Astrocyte (in vitro differentiated cells and primary cell): ENCODE results near the gene SLC8A2. TPM values are rescaled to one million over a fixed set of nuclear protein-coding genes. Genes with fewer than 3 reads are reported as not detected.
"Not testable (repeated sequence)": the region's sequence is repeated elsewhere in the genome, so short reads cannot be mapped to it uniquely, and the experiment has no call there.

ENCODE experiments used
- DNase-seq: peaks from one replicate; pipeline ENCODE4 v3.0.0-alpha.2; 2010; ENCODE audit warnings: low read depth
- FAIRE-seq: peaks from 2 replicates; lab custom pipeline; 2011; peaks lifted over from hg19 to GRCh38; lab: Jason Lieb, UNC
- H2AFZ ChIP-seq: 2 replicates; pipeline ENCODE4 v1.6.0; 2012; ENCODE audit warnings: low read depth, low read length, inconsistent platforms
- H3K27ac ChIP-seq: 2 replicates; pipeline ENCODE4 v1.5.1; 2011; ENCODE audit warnings: low read depth, low read length, inconsistent platforms
- H3K27me3 ChIP-seq: 2 replicates; pipeline ENCODE4 v1.6.0; 2011; ENCODE audit warnings: low read length, inconsistent platforms; ENCODE audit not compliant: insufficient read depth
- H3K36me3 ChIP-seq: 2 replicates; pipeline ENCODE4 v1.5.1; 2011; ENCODE audit warnings: low read length, inconsistent platforms; ENCODE audit not compliant: insufficient read depth
- H3K4me1 ChIP-seq: 2 replicates; pipeline ENCODE4 v1.5.1; 2011; ENCODE audit warnings: low read length, inconsistent platforms; ENCODE audit not compliant: insufficient read depth
- H3K4me2 ChIP-seq: 2 replicates; pipeline ENCODE4 v1.6.0; 2012; ENCODE audit warnings: low read length, inconsistent platforms
- H3K4me3 ChIP-seq: 2 replicates; pipeline ENCODE4 v1.5.1; 2011; ENCODE audit warnings: low read depth, mild to moderate bottlenecking, low read length, inconsistent platforms; ENCODE audit not compliant: insufficient read depth
- H3K79me2 ChIP-seq: 2 replicates; pipeline ENCODE4 v1.6.0; 2012; ENCODE audit warnings: mild to moderate bottlenecking, low read length, inconsistent platforms; ENCODE audit not compliant: insufficient read depth
- H3K9ac ChIP-seq: 2 replicates; pipeline ENCODE4 v1.6.0; 2012; ENCODE audit warnings: mild to moderate bottlenecking, low read length, inconsistent platforms
- H3K9me3 ChIP-seq: 2 replicates; pipeline ENCODE4 v1.5.1; 2012; ENCODE audit warnings: low read depth, mild to moderate bottlenecking, low read length, inconsistent platforms; ENCODE audit not compliant: insufficient read depth
- H4K20me1 ChIP-seq: 2 replicates; pipeline ENCODE4 v1.6.0; 2012; ENCODE audit warnings: low read length, inconsistent platforms; ENCODE audit not compliant: insufficient read depth
- H3K27ac Mint-ChIP-seq: one replicate; pipeline ENCODE4 v1.8.0; 2021; ENCODE audit warnings: mild to moderate bottlenecking, mixed read lengths; ENCODE audit not compliant: unreplicated experiment
- H3K27me3 Mint-ChIP-seq: one replicate; pipeline ENCODE4 v1.8.0; 2021; ENCODE audit warnings: low read depth, mixed read lengths; ENCODE audit not compliant: unreplicated experiment
- H3K36me3 Mint-ChIP-seq: one replicate; pipeline ENCODE4 v1.8.0; 2021; ENCODE audit warnings: low read depth, mixed read lengths; ENCODE audit not compliant: unreplicated experiment
- H3K4me1 Mint-ChIP-seq: one replicate; pipeline ENCODE4 v1.8.0; 2021; ENCODE audit warnings: low read depth, mixed read lengths; ENCODE audit not compliant: unreplicated experiment
- H3K4me3 Mint-ChIP-seq: one replicate; pipeline ENCODE4 v1.8.0; 2021; ENCODE audit warnings: mild to moderate bottlenecking, moderate library complexity, mixed read lengths; ENCODE audit not compliant: unreplicated experiment
- H3K9me3 Mint-ChIP-seq: one replicate; pipeline ENCODE4 v1.8.0; 2021; ENCODE audit warnings: mild to moderate bottlenecking, mixed read lengths; ENCODE audit not compliant: unreplicated experiment
- CTCF ChIP-seq: IDR thresholded peaks from 2 replicates; pipeline ENCODE4 v1.5.1; 2011; ENCODE audit warnings: low read depth, mild to moderate bottlenecking, inconsistent platforms, low read length, moderate library complexity; ENCODE audit not compliant: insufficient read depth
- EZH2 ChIP-seq: IDR thresholded peaks from 2 replicates; pipeline ENCODE4 v1.6.1; 2012; ENCODE audit warnings: mild to moderate bottlenecking, low read length, inconsistent platforms; ENCODE audit not compliant: insufficient read depth
- total RNA-seq: library from RNA; stranded (reverse); gene quantifications from 2 replicates; pipeline ENCODE4 v1.2.1, GENCODE V29; 2021

The SLC8A2 gene
- total RNA-seq, 1 donor from 2014 or later, result 3.3 TPM

GRCh38 chr19:47413941-47414340, 57.8 kb downstream of the SLC8A2 start:
- DNase-seq (no peak), FAIRE-seq (no peak)
- Mint-ChIP-seq H3K27me3 (peaks cover 2% of the 10 kb centered on the region), H3K4me1 (peaks cover 6% of the 10 kb centered on the region), H3K4me3 (no peak overlapping the region), H3K9me3 (no peaks in the 10 kb centered on the region), H3K27ac (no peak overlapping the region), H3K36me3 (peaks cover 28% of the 10 kb centered on the region)
- no peak overlapping the region for H3K27ac ChIP-seq
- H3K27me3 ChIP-seq, result peaks cover 21% of the 10 kb centered on the region
- TF ChIP-seq CTCF (no peak), EZH2 (no peak)
- no peaks in the 10 kb centered on the region for H3K4me1 ChIP-seq
- no peaks in the 10 kb centered on the region for H3K9me3 ChIP-seq
- H3K4me2 ChIP-seq, result no peak overlapping the region
- H3K79me2 ChIP-seq, result no peaks in the 10 kb centered on the region
- H2AFZ ChIP-seq, result no peak overlapping the region
- H4K20me1 ChIP-seq, result peaks cover 29% of the 10 kb centered on the region
- H3K9ac ChIP-seq, result no peak overlapping the region
- H3K36me3 ChIP-seq, result no peaks in the 10 kb centered on the region
- H3K4me3 ChIP-seq, result no peak overlapping the region

GRCh38 chr19:47411696-47412095, 60.0 kb downstream of the SLC8A2 start:
- not testable (repeated sequence) for H3K79me2 ChIP-seq, H3K27me3 ChIP-seq, H3K9me3 Mint-ChIP-seq, H3K4me3 Mint-ChIP-seq, H3K36me3 ChIP-seq, DNase-seq, H4K20me1 ChIP-seq, H3K4me1 ChIP-seq, H3K27me3 Mint-ChIP-seq, H3K4me1 Mint-ChIP-seq, H2AFZ ChIP-seq, H3K27ac Mint-ChIP-seq, H3K4me2 ChIP-seq, FAIRE-seq, H3K27ac ChIP-seq, H3K9ac ChIP-seq, H3K4me3 ChIP-seq, H3K9me3 ChIP-seq
- H3K36me3 Mint-ChIP-seq, result peaks cover 35% of the 10 kb centered on the region

- Histone ChIP-seq H3K27ac (no peak overlapping the region), H3K4me2 (no peak overlapping the region), H3K27me3 (peaks cover 2% of the 10 kb centered on the region), H3K79me2 (no peaks in the 10 kb centered on the region), H3K36me3 (no peaks in the 10 kb centered on the region), H3K4me1 (no peaks in the 10 kb centered on the region), H2AFZ (no peak overlapping the region), H3K9ac (no peak overlapping the region), H4K20me1 (peaks cover 3% of the 10 kb centered on the region), H3K4me3 (no peak overlapping the region), H3K9me3 (no peaks in the 10 kb centered on the region)
- Mint-ChIP-seq H3K27ac (no peak overlapping the region), H3K4me1 (no peaks in the 10 kb centered on the region), H3K36me3 (peaks cover 35% of the 10 kb centered on the region), H3K9me3 (peaks cover 4% of the 10 kb centered on the region), H3K27me3 (no peaks in the 10 kb centered on the region), H3K4me3 (no peak overlapping the region)
- DNase-seq (peak; percentile 19), FAIRE-seq (no peak)
- TF ChIP-seq EZH2 (no peak), CTCF (no peak)
Observed at GRCh38 chr19:47411101-47411500, 60.6 kb downstream of the SLC8A2 start.
